T-helper 1 cell treated with Interleukin-12 subunit alpha and Interleukin-12 subunit beta and Interleukin-4 antibody, amounts not matched to agents 30 ng/mL and 1 ng/mL, for 36 hours (primary cell): Measurements from ENCODE around the gene MPP1. TPM values are rescaled to one million over a fixed set of nuclear protein-coding genes. Genes with fewer than 3 reads are reported as not detected.

Experiments
- intact Hi-C: fragments of 100-400 bp; cut with micrococcal nuclease; formaldehyde crosslinking; loops from one replicate; pipeline ENCODE4 v1.15.1; 2024
- total RNA-seq: library from RNA; stranded (reverse); gene quantifications from 2 replicates; pipeline ENCODE4 v1.2.3, GENCODE V29; 2022

The MPP1 gene
- total RNA-seq, 1 donor from 2014 or later, result 46.1 TPM

- intact Hi-C loops, result no loop called here
Observed at GRCh38 chrX:154779261-154779660, 26.0 kb downstream of the MPP1 start.

- intact Hi-C loops, result no loop called here
Observed at GRCh38 chrX:154776753-154777152, 28.5 kb downstream of the MPP1 start.

- intact Hi-C loops, result no loop called here
Observed at GRCh38 chrX:154775419-154776349, 29.6 kb downstream of the MPP1 start.

GRCh38 chrX:154774622-154775021 lies 30.7 kb downstream of the MPP1 start:
- intact Hi-C loops, result no loop called here

GRCh38 chrX:154762537-154763296 lies 42.6 kb downstream of the MPP1 start, which contains the start of gene DKC1:
Gene DKC1 (plus strand): TSS chrX:154762864. CDS start chrX:154762966, 102 bp downstream.
- intact Hi-C loops, result loop anchor here (1.0 to 2.0 kb wide), 9 partner anchors 14 to 790 kb away; partner anchors contain the start of genes BRCC3, CMC4, IKBKG and MPP1

DNA sequence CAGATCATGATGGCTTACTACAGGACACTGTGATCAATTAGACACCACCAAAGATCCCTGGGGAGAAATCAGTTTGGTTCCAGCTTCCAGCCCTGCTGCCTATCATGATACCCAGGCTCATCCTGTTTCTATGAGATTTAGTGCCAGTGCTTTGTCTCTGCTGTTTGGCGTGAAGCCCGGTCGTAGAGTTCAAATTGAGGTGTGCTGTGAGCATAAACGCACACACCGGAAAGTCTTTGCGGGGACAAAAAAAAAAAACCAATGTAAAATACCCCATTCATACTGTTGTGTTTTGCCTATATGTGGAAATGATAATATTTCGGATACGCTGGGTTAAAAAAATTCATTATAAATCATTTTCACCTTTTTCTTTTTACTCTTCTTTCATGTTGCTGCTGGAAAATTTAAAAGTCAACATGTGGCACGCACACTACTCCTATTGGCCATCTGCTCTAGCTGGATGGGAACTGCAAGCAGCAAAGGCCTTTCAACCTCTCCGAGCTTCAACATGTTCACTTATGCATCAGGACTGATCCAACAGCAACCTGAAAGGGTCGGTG lies 43.2 kb downstream of the MPP1 start:
- intact Hi-C loops, result loop anchor here (1.0 to 2.0 kb wide), 9 partner anchors 14 to 789 kb away; partner anchors contain the start of genes BRCC3, CMC4, IKBKG and MPP1

GRCh38 chrX:154758696-154759095 lies 46.6 kb downstream of the MPP1 start:
- intact Hi-C loops, result no loop called here

DNA sequence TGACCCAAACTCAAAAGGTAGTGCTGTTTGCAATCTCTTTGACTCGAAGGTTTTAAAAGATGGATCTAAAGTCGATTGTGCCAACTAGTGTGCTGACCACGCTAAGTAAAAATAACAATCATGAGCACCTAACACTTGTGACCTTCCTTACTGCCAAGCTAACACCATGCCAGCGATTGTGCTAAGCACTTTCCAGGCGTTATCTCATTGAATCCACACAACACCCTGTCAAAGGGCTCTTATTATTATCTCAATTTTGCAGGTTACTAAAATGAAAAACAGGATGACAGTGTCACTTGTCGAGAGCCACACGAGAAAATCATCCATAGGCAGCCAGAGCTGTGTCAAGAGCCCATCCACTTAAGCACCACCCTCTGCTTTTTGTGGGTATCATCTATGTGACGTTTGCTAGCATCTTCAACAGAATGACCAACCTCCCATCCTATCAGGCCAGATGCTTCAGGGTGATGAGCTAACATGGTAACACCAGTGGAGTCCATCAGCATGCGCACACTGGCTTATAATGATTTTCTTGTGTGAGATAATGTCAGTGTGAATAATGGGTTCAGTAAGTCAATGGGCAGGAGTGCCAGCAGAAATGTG lies 53.5 kb downstream of the MPP1 start:
- intact Hi-C loops, result no loop called here

- intact Hi-C loops, result no loop called here
Observed at GRCh38 chrX:154751203-154751668, 54.0 kb downstream of the MPP1 start.

DNA sequence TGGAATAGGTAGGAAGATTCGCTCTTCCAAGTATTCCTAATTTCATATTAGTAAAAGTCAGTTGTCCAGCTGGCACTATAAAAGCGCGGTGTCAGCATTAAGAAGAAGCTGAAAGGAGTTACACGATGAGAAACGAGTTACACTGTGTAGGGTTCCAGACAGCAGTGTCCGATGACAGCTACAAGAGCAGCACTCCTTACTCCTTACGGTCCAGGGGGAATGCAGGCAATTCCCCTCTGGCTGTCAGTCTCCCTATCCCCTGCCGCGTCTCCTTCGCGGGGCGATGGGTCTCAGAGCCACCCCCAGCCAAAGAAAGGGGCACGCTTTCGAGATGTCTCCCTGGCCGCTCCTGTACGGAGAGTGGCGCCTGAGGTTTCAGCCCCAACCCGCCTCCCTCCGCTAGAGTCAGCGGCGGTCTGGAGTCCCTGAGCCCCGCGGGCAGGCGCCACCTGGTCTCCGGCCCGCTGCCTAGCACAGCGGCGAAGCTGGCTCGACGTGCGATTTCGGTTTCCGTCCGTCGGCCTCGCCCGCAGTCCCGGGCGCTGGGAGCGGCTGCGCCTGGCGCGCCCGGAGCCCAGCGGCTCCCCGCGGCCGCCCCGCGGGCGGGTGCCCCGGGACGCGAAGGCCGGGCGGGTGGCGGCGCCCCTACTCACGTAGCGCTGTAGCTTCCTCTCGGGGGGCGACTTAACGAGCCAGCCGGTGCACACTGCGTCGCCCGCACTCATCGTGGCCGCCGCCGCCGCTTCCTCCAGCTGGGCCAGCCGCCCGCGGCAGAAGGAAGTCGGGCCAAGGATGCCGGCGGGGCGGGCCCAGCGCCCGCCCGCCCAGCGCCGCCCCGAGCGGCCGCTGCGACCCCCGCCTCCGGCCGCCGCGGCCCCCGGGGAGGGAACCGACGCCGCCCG lies 54.7 kb downstream of the MPP1 start, which contains the start of gene GAB3:
Gene GAB3, minus strand, starts transcription at position 777 of the 902 bp plus-strand sequence. Its CDS starts 52 bp downstream, at position 725.
- intact Hi-C loops, result no loop called here

GRCh38 chrX:154749856-154750255 lies 55.4 kb downstream of the MPP1 start:
- intact Hi-C loops, result no loop called here

DNA sequence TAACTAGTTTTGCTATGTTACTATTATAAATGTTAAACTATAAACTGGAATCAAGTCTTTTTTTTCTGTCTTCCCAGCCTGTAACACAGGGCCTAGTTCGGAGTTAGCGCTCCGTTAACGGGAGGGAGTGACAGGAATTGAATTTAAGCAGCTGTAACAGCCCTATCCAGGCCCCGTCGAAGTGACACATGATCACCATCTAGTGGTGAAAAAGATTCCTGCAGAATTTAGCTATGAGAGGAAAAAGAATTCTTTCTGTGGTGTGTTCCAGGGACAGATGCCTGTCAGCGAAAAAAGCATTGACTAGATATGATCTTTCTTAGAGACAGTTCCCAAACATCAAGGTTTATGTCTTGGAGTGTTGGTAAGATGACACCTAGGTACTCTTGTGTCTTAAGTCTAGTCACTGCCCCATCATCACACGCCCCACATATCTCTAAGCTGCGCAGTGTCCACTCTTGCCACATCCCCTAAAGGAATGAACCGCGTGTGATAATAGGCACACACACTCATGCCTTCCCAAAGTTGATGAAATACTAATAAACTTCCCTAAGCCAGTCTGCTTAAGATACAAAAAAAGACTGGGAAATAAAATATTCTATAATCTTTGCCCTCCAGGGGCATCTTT lies 56.5 kb downstream of the MPP1 start:
- intact Hi-C loops, result loop anchor here (1.0 kb wide), 5 partner anchors 11 to 92 kb away; partner anchors contain the start of gene DKC1

DNA sequence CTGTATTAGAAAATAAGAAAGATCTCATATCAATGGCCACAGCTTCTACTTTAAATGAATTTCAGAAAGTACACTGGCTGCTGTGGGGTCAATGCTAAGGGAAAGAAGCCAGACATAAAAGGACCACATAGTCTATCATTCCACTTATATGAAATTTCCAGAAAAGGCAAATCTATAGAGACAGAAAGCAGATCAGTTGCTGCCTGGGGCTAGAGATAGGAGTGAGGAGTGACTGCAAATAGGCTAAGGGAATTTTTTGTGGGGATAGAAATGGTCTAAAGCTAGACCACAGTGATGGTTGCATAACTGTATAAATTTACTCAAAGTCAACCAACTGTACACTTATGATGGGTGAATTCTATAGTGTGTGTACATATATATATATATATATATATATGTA lies 62.7 kb downstream of the MPP1 start:
- intact Hi-C loops, result no loop called here

GRCh38 chrX:154739952-154740465 lies 65.3 kb downstream of the MPP1 start:
- intact Hi-C loops, result loop anchor here (1.0 to 2.0 kb wide), 2 partner anchors 8 to 15 kb away; no protein-coding TSS in a partner anchor

DNA sequence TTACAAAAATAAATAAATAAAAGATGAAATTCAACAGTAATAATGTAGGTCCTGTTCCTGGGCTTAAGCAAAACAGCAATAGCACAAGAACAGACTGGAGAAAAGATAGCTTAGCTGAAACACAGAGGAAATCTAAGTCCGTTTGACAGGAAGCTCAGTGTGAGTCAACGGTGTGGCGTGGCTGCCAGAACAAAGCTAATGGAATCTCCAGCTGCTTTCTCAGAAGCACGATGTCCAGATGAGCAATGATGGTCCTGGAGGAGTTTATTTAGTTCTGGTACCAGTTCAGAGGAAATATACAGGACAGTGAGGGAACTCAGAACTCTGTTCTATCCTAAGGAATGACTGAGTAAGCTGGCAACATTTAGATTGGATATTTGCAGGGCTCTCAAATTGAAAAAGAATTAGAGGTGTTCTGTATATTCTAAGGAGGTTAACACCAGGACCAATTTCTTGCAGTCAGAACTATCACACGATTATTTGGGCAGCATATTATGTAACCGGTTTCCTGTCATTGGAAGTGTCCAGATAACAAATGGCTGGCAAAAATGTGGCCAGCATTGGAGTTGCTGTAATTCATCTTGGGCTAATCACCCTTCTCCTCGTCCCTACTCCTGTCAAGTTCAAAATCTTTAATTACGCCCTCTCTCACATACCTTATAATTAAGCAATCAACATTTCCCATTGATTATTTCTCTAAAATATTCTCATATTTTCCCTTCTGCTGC lies 67.1 kb downstream of the MPP1 start:
- intact Hi-C loops, result loop anchor here (1.0 to 2.0 kb wide), 2 partner anchors 10 to 13 kb away; no protein-coding TSS in a partner anchor

- intact Hi-C loops, result no loop called here
Observed at GRCh38 chrX:154737136-154737535, 68.1 kb downstream of the MPP1 start.

DNA sequence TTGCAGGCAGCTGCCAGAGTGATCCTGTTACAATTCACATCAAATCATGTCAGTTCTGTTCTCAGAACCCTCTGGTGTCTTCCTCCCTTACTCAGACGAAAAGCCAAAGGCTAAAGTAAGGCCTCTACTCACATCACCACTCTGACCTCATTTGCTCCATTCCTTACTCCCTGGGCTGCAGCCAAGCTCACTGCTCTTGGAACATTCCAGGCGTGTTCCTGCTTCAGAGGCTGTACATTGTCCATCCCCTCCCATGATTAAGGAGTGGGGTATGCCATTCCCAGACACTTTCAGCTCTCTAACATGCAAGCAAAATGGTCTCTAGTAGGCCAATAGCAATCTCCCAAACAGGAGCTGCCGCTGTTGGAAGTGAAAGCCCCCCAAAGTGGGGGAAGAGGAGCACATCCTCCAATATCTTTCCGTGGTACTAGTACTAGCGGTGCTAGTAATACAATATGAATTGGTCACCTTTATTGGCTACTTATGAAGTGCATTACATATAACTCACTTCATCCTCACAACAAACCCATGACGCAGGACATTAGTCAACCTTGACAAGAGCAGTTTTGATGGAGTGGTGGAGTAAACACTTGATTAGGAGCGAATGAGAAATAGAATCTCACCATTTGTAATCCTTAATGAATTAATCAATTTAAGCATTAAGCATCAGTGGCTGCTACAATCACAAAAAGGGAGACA lies 69.4 kb downstream of the MPP1 start:
- intact Hi-C loops, result loop anchor here (2.0 kb wide), 2 partner anchors 17 to 27 kb away; partner anchors contain the start of gene DKC1
